GM20000 (cell line): ENCODE measurements around the gene NDUFAF4.
A peak's percentile ranks its signal among the peaks of the same experiment; 100 is the strongest.

Experiments
- DNase-seq: peaks from one replicate; pipeline ENCODE4 v3.0.0; 2012; ENCODE audit warnings: low spot score
- TF ChIP-seq, protein P1 (sequence below): IDR thresholded peaks from 2 replicates; pipeline ENCODE4 v1.5.1; 2012; ENCODE audit warnings: mild to moderate bottlenecking, control low read depth; ENCODE audit errors: extremely low read depth, missing control alignments

The NDUFAF4 gene

GRCh38 chr6:96897396-96898240 is at the start of gene NDUFAF4:
TSS of gene NDUFAF4 (minus strand) at chr6:96897891. CDS start at chr6:96897801, 90 bp downstream.
- DNase-seq, result peak; percentile 92

DNA sequence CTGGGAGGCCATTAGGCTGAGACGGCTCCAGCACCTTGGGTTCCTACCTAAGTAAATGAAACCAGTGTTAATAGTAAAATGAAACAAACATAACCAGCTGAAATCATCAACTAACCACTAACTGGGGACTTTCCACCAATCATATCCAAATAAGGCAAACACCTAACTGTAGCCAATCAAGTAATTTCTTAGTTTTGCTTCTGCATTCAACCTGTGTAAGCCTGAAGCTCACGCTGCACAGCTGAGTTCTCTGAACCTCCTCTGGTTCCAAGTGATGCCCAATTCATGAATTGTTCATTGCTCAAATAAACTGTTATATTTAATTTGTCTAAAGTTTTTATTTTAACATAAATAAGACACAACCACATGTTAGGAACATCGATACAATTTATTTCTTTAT is 49.4 kb upstream of the NDUFAF4 start:
- peak; percentile 21 for DNase-seq
- TF ChIP-seq, protein P1, sequence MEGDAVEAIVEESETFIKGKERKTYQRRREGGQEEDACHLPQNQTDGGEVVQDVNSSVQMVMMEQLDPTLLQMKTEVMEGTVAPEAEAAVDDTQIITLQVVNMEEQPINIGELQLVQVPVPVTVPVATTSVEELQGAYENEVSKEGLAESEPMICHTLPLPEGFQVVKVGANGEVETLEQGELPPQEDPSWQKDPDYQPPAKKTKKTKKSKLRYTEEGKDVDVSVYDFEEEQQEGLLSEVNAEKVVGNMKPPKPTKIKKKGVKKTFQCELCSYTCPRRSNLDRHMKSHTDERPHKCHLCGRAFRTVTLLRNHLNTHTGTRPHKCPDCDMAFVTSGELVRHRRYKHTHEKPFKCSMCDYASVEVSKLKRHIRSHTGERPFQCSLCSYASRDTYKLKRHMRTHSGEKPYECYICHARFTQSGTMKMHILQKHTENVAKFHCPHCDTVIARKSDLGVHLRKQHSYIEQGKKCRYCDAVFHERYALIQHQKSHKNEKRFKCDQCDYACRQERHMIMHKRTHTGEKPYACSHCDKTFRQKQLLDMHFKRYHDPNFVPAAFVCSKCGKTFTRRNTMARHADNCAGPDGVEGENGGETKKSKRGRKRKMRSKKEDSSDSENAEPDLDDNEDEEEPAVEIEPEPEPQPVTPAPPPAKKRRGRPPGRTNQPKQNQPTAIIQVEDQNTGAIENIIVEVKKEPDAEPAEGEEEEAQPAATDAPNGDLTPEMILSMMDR, result no peak

More at GRCh38 chr6:96897396-96898240, at the start of gene NDUFAF4:
- TF ChIP-seq, protein P1, result peak; percentile 79

GRCh38 chr6:96943555-96944215 is 46.0 kb upstream of the NDUFAF4 start:
- TF ChIP-seq, protein P1, result no peak
- DNase-seq, result no peak

- no peak for DNase-seq
- TF ChIP-seq, protein P1, result no peak
Observed at GRCh38 chr6:96942676-96943075, 45.0 kb upstream of the NDUFAF4 start.

- no peak for DNase-seq
- TF ChIP-seq, protein P1, result no peak
Observed at GRCh38 chr6:96940322-96940721, 42.6 kb upstream of the NDUFAF4 start.

- DNase-seq, result no peak
Observed at GRCh38 chr6:96939007-96939805, 41.5 kb upstream of the NDUFAF4 start.

More at GRCh38 chr6:96939007-96939805, 41.5 kb upstream of the NDUFAF4 start:
- TF ChIP-seq, protein P1, result no peak
